BJ (cell line): ENCODE data around the gene ITGA5. TPM values are rescaled to one million over a fixed set of nuclear protein-coding genes. Genes with fewer than 3 reads are reported as not detected.
A peak's percentile ranks its signal among the peaks of the same experiment; 100 is the strongest.

Source experiments
- CTCF ChIA-PET: fragments of 350-600 bp; formaldehyde crosslinking; extraction: SDS; loops from one replicate; lab custom pipeline; 2021; ENCODE audit warnings: antibody characterized with exemption, inconsistent platforms; lab: Yijun Ruan, JAX
- POLR2A ChIA-PET: fragments of 300-600 bp; sonication (Branson Sonifier 250); formaldehyde crosslinking; extraction: SDS; loops from one replicate; lab custom pipeline; 2021; ENCODE audit warnings: antibody characterized with exemption; lab: Charles Lee
- DNase-seq: peaks from one replicate; pipeline ENCODE4 v3.0.0-alpha.2; 2011; ENCODE audit warnings: low read depth
- H3K27me3 ChIP-seq: 2 replicates; pipeline ENCODE4 v1.6.0; 2011; ENCODE audit warnings: low read length; ENCODE audit not compliant: control insufficient read depth, insufficient read depth
- H3K36me3 ChIP-seq: 2 replicates; pipeline ENCODE4 v1.5.1; 2011; ENCODE audit warnings: low read length; ENCODE audit not compliant: control insufficient read depth, insufficient read depth
- H3K4me3 ChIP-seq: 2 replicates; pipeline ENCODE4 v1.5.1; 2011; ENCODE audit warnings: low read depth, mild to moderate bottlenecking, control low read depth, low read length
- polyA plus RNA-seq: library from polyadenylated mRNA; depleted of rRNA; stranded (reverse); fragments of >200 nt; gene quantifications from 2 replicates; pipeline ENCODE4 v1.2.3, GENCODE V29; 2011
- TF ChIP-seq, protein P1 (sequence below): IDR thresholded peaks from 2 replicates; pipeline ENCODE4 v1.5.1; 2011; ENCODE audit warnings: low read depth, mild to moderate bottlenecking, control low read depth, inconsistent platforms, low read length, moderate library complexity; ENCODE audit not compliant: insufficient read depth

The ITGA5 gene
- polyA plus RNA-seq, 1 experiment = 375 TPM

DNA sequence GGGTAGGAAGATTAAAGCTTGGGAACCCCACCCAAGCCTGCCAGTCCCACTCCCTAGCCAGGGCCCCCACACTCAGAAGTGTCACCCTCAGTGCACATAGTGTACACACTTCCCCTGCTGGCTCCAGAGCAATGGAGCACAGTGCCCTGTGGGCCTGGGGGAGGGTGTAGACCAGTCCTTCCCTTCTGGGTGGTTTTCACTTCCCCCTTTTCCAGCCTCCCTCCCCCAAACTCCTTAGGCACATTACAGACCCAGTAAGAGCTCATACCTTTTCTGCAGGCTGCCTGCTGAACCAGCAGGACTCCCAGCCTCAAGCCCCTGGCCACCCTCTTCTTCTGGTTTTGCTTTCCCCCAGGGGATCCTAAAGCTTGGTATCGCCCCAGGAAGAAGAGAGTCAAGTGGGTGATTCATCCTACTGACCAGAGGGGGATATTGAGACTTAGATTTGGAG lies 34.5 kb downstream of the ITGA5 start, which contains the start of gene ZNF385A:
Gene ZNF385A (minus strand): TSS at position 143 of the 451 bp plus-strand sequence. CDS start 219 bp downstream, outside the sequence.
- POLR2A ChIA-PET = interaction anchor here (0.6 kb wide), 1 partner anchor 32 kb away, joined by 3 read pairs; no protein-coding TSS in a partner anchor
- H3K4me3 ChIP-seq = no peak within 1 kb of the TSS
- TF ChIP-seq, protein P1, sequence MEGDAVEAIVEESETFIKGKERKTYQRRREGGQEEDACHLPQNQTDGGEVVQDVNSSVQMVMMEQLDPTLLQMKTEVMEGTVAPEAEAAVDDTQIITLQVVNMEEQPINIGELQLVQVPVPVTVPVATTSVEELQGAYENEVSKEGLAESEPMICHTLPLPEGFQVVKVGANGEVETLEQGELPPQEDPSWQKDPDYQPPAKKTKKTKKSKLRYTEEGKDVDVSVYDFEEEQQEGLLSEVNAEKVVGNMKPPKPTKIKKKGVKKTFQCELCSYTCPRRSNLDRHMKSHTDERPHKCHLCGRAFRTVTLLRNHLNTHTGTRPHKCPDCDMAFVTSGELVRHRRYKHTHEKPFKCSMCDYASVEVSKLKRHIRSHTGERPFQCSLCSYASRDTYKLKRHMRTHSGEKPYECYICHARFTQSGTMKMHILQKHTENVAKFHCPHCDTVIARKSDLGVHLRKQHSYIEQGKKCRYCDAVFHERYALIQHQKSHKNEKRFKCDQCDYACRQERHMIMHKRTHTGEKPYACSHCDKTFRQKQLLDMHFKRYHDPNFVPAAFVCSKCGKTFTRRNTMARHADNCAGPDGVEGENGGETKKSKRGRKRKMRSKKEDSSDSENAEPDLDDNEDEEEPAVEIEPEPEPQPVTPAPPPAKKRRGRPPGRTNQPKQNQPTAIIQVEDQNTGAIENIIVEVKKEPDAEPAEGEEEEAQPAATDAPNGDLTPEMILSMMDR = no peak
- H3K27me3 ChIP-seq = no peaks in the 10 kb centered on the region
- CTCF ChIA-PET = interaction anchor here (1.1 to 3.0 kb wide), 5 partner anchors 8 to 164 kb away, joined by 4 to 14 read pairs (median 9); no protein-coding TSS in a partner anchor
- no peak for DNase-seq
- no peaks in the 10 kb centered on the region for H3K36me3 ChIP-seq

DNA sequence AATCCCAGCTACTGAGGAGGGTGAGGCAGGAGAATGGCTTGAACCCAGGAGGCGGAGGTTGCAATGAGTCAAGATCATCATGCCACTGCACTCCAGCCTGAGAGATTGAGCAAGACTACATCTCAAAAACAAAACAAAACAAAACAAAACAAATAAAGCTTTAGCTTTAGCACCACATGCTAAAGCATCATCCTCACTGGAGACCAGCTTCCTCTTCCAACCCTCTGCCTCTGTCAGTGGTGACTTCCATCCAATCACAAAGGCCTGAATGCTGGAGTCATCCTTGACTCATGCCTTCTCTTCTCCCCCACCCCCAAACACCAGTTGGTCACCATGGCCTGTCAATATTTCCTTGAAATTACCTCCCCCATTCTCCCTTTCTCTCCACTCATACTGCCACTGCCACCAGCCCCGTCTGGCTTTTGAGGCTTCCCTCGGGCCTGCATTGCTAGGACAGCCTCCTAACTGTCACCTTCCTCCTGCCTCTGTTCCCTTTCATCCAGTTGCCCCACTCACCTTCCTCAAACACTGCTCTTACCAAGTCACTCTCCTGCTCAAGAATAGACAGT lies 35.9 kb downstream of the ITGA5 start:
- ChIA-PET POLR2A (interaction anchor here (1.0 kb wide), 1 partner anchor 13 kb away, joined by 9 read pairs; no protein-coding TSS in a partner anchor), CTCF (interaction anchor here (0.8 to 5.5 kb wide), 10 partner anchors 10 to 167 kb away, joined by 3 to 72 read pairs (median 4); no protein-coding TSS in a partner anchor)
- TF ChIP-seq, protein P1 = no peak
- DNase-seq = peak; percentile 65
- Histone ChIP-seq H3K27me3 (no peaks in the 10 kb centered on the region), H3K4me3 (no peak overlapping the region), H3K36me3 (no peaks in the 10 kb centered on the region)

DNA sequence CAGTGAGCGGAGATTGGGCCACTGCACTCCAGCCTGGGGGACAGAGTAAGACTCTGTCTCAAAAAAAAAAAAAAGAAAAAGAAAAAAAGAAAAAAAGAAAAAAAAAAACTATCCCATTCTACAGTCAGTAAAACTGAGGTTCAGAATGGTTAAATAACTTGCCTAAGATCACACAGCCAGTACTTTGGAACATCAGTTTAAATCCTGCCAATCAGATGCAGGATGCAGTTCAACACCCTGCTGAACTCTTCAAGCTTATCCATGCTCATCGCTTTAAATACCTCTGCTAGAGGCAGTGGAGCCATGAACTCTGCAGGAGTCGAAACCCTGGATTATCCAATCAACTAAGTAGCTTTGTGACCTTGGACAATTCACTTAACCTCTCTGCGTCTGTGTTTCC lies 37.9 kb downstream of the ITGA5 start:
- no peaks in the 10 kb centered on the region for H3K27me3 ChIP-seq
- no peaks in the 10 kb centered on the region for H3K36me3 ChIP-seq
- H3K4me3 ChIP-seq = no peak overlapping the region
- no peak for DNase-seq
- POLR2A ChIA-PET = no interaction called here
- CTCF ChIA-PET = interaction anchor here (1.1 to 5.5 kb wide), 17 partner anchors 10 to 315 kb away, joined by 3 to 72 read pairs (median 17); no protein-coding TSS in a partner anchor
- TF ChIP-seq, protein P1 = no peak

DNA sequence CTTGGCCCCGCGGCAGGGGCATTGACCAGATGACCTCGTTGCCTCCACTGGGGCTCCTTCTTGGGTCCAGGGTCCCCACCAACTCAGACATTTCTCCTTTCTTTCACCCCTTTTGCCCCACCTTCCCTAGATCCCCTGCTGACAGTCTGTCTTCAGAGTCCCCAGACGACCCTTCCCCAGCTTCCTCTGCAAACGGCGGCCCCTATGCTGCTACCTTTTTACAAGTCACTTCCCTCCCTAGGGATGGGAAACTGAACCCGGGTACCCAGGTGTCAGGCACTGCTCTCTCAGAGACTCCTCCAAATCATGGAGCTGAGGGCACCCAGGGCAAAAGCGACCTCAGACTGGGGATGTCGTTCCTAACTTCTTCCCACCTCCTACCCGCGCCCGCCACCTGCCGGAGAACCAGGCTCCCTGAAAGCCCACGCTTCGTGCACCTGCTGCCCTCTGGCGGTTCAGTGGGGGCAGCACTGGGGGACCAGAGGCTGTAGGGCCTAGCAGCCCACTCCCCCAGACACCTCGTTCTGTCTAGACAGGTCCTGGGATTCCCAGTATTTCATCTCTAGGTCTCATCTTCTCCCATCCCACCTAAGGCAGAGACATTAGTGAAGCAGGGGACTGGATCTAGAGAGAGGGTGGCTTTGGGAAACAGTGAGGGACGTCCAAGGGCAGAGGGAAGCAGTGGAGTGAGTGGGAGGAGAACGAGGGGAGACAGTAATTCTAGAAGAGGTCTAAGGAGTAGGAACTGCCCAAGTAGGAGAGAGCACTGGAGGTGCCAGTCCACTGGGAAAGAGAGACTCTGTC lies 39.5 kb downstream of the ITGA5 start:
- CTCF ChIA-PET = interaction anchor here (0.6 to 5.5 kb wide), 67 partner anchors 8 to 573 kb away, joined by 3 to 72 read pairs (median 5); partner anchors contain the start of genes CBX5, COPZ1, HNRNPA1 and HOXC10
- POLR2A ChIA-PET = no interaction called here
- no peak for DNase-seq
- TF ChIP-seq, protein P1 = peak; percentile 100
- Histone ChIP-seq H3K27me3 (no peaks in the 10 kb centered on the region), H3K36me3 (no peaks in the 10 kb centered on the region), H3K4me3 (peak overlapping the region; percentile 43)
